PFSK-1 (cell line): ENCODE data around the gene MYB.

Experiments
- FOXP2 ChIP-seq: optimal IDR thresholded peaks from 2 replicates; pipeline ENCODE3; 2011; ENCODE audit warnings: borderline replicate concordance, control low read depth, inconsistent platforms; ENCODE audit not compliant: insufficient read depth; ENCODE audit errors: extremely low read length, extremely low read depth
- POLR2AphosphoS5 ChIP-seq: IDR thresholded peaks from 2 replicates; pipeline ENCODE4 v1.6.1; 2012; ENCODE audit warnings: low read depth, mild to moderate bottlenecking, control low read depth, low read length, moderate library complexity
- SIN3A ChIP-seq: IDR thresholded peaks from 2 replicates; pipeline ENCODE4 v1.6.1; 2012; ENCODE audit warnings: mild to moderate bottlenecking, low read length, moderate library complexity, borderline replicate concordance; ENCODE audit not compliant: insufficient read depth
- TAF1 ChIP-seq: IDR thresholded peaks from 2 replicates; pipeline ENCODE4 v1.6.1; 2012; ENCODE audit warnings: low read length, control low read depth, borderline replicate concordance; ENCODE audit not compliant: insufficient read depth
- TF ChIP-seq, protein P1 (sequence below), 2 experiments: IDR thresholded peaks; 2 replicates each; pipeline versions ENCODE4 v1.6.1 to v1.8.0; 2011 to 2012; ENCODE audit warnings: low read depth in 2 of 2, low read length in 2 of 2, control low read depth in 1 of 2, inconsistent platforms in 1 of 2, mild to moderate bottlenecking in 1 of 2, moderate library complexity in 1 of 2; ENCODE audit not compliant: insufficient read depth in 1 of 2

The MYB gene

DNA sequence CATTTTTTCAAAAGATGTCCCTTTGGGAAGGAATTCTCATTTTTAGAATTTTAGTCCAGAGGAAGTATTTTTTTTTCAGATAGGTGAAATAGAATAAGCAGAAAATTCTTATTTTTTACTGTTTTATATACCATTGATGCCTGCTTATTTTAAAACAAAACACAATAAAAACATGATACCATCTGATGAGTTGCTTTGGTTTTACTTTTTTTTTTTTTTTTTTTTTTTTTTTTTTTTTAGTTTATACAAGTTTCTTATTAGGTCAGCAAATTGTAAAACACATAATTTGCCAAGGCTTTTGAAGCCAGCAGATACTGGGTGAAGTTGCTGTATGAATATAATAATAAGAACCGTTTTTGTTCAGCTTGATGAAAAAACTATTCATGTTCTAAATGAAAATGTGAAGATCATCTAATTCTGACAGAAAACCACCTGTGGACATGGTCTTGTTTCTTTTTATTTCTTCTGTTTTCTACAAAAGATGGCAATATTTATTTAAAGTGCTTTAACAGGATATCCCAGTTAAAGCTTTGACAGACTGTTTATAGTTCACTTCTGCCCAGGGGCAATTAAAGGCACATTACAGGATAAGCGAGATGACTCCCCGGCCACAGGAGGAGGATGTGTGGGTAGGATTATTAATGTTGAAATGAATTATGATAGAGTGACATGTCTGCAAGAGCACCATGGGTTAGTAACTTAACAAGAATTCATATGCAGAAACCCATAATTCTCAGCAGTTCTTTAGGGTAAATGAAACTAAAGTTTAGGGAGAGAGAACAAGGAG, 31.1 kb downstream of the MYB start:
- no peak for TF ChIP-seq TAF1
- no peak for TF ChIP-seq FOXP2
- no peak for TF ChIP-seq SIN3A
- no peak for TF ChIP-seq POLR2AphosphoS5
- TF ChIP-seq, protein P1, sequence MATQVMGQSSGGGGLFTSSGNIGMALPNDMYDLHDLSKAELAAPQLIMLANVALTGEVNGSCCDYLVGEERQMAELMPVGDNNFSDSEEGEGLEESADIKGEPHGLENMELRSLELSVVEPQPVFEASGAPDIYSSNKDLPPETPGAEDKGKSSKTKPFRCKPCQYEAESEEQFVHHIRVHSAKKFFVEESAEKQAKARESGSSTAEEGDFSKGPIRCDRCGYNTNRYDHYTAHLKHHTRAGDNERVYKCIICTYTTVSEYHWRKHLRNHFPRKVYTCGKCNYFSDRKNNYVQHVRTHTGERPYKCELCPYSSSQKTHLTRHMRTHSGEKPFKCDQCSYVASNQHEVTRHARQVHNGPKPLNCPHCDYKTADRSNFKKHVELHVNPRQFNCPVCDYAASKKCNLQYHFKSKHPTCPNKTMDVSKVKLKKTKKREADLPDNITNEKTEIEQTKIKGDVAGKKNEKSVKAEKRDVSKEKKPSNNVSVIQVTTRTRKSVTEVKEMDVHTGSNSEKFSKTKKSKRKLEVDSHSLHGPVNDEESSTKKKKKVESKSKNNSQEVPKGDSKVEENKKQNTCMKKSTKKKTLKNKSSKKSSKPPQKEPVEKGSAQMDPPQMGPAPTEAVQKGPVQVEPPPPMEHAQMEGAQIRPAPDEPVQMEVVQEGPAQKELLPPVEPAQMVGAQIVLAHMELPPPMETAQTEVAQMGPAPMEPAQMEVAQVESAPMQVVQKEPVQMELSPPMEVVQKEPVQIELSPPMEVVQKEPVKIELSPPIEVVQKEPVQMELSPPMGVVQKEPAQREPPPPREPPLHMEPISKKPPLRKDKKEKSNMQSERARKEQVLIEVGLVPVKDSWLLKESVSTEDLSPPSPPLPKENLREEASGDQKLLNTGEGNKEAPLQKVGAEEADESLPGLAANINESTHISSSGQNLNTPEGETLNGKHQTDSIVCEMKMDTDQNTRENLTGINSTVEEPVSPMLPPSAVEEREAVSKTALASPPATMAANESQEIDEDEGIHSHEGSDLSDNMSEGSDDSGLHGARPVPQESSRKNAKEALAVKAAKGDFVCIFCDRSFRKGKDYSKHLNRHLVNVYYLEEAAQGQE (IDR thresholded peaks at IDR 0.05; ENCODE audit: insufficient read depth in 1 of 2, low read depth in 2 of 2, low read length in 2 of 2): no peak

GRCh38 chr6:135212935-135213334, 31.8 kb downstream of the MYB start:
- no peak for TF ChIP-seq TAF1
- TF ChIP-seq SIN3A: no peak
- no peak for TF ChIP-seq FOXP2
- TF ChIP-seq, protein P1 (IDR thresholded peaks at IDR 0.05; ENCODE audit: insufficient read depth in 1 of 2, low read depth in 2 of 2, low read length in 2 of 2): no peak
- TF ChIP-seq POLR2AphosphoS5: no peak

DNA sequence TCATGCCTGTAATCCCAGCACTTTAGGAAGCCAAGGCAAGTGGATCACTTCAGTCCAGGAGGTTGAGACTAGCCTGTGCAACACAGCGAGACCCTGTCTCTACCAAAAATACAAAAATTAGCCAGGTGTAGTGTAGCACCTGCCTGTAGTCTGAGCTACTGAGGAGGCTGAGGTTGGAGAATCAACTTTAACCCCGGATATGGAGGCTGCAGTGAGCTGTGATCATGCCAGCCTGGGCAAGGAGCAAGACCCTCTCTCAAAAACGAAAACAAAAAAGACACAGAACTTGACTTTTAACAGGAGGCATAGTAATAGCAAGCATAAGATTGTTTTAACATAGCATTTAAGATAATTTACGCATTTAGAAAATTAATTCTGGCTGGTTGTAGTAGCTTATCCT, 32.5 kb downstream of the MYB start:
- TF ChIP-seq POLR2AphosphoS5 (no peak), TAF1 (no peak), SIN3A (no peak), FOXP2 (no peak)
- TF ChIP-seq, protein P1 (IDR thresholded peaks at IDR 0.05; ENCODE audit: insufficient read depth in 1 of 2, low read depth in 2 of 2, low read length in 2 of 2): no peak

DNA sequence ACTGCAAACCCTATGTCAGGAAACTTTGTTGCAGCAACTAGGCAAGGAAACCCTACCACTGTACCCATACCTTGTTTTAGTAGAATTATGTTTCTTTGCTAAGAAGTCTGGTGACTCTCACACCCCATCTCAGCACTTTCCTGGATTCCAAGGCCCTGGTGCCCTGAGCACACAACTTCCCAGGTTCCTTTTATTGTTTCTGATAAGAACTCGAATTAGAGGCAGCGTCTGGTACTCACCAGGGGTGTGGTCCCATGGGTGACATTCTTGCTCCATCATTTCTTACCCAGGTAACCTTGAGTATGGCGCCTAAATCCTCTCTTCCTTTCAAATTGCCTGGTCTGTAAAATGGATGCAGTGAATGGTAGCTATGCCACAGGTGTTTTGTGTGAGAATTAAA, 34.1 kb downstream of the MYB start:
- TF ChIP-seq SIN3A (no peak), POLR2AphosphoS5 (no peak), TAF1 (no peak), FOXP2 (no peak)
- TF ChIP-seq, protein P1 (IDR thresholded peaks at IDR 0.05; ENCODE audit: insufficient read depth in 1 of 2, low read depth in 2 of 2, low read length in 2 of 2): no peak

GRCh38 chr6:135215563-135215962, 34.5 kb downstream of the MYB start:
- TF ChIP-seq POLR2AphosphoS5 (no peak), SIN3A (no peak), TAF1 (no peak), FOXP2 (no peak)
- TF ChIP-seq, protein P1 (IDR thresholded peaks at IDR 0.05; ENCODE audit: insufficient read depth in 1 of 2, low read depth in 2 of 2, low read length in 2 of 2): no peak
